ENCODE measurements around the gene RADIL. TPM values are rescaled to one million over a fixed set of nuclear protein-coding genes. Genes with fewer than 3 reads are reported as not detected.

The RADIL gene
- total and polyA plus RNA-seq, 2 of the 13 experiments (the other 11 are each of a cell fraction or from before 2014, with no cell fraction given), result 0.05 to 0.09 TPM

DNA sequence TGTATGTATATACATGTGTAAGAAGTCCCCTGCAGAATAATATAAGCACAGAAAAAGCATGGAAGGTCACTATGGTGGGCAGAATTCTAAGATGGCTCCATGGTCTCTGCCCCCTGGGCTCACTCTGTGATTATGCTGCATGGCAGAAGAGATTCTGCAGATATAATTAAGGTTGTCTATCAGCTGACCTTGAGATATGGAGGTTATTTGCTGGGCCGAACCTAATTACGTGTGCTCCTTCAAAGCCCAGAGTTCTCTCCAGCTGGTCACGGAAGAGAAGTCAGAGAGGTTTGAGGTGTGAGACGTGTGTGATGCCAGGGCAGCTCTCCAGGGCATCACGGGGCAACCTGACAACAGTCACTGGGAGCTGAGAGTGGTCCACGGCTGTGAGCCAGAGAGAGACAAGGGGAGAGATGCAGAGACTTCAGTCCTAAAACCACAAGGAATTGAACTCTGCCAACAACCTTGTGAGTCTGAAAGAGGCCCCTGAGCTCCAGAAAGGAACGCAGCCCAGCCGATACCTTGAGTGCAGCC is 33.2 kb downstream of the RADIL start:
- Histone ChIP-seq H3K79me2 (ENCODE audit: insufficient read depth, low read length) (no peaks in the 10 kb centered on the region), H3K4me1 (ENCODE audit: insufficient read depth, low read length) (no peaks in the 10 kb centered on the region), H3K9me3 (ENCODE audit: low read length) (no peaks in the 10 kb centered on the region), H3K4me2 (ENCODE audit: low read depth, low read length) (no peak overlapping the region), H3K27me3 (ENCODE audit: control insufficient read depth in 1 of 2, insufficient read depth in 2 of 2, low read length in 2 of 2) (peaks cover 0 to 29% of the 10 kb centered on the region in 2 experiments; a peak in 2 of 5 replicates), H3K36me3 (replicated peaks in 1 of 2; ENCODE audit: control insufficient read depth in 1 of 2, insufficient read depth in 2 of 2, low read length in 2 of 2) (no peaks in the 10 kb centered on the region), H2AFZ (ENCODE audit: low read length) (no peak overlapping the region), H3K4me3 (replicated peaks in 1 of 3; ENCODE audit: insufficient read depth in 1 of 3, low read depth in 2 of 3, low read length in 3 of 3) (no peak overlapping the region), H4K20me1 (ENCODE audit: insufficient read depth, low read length) (no peaks in the 10 kb centered on the region), H3K27ac (ENCODE audit: extremely low read length, insufficient read depth, low read length) (no peak overlapping the region), H3K9ac (ENCODE audit: insufficient read depth, low read depth, low read length) (no peak overlapping the region)
- no peak for FAIRE-seq
- intact Hi-C loops (cut with micrococcal nuclease; ENCODE audit: unreplicated experiment), result no loop called here
- WGBS (ENCODE audit: low lambda C conversion rate), result 35% methylated on average over 8 of the region's 8 CpGs
- BruUV-seq (replicated peaks), result no TSS peak
- POLR2A ChIA-PET, result no interaction called here
- DNase-seq (ENCODE audit: low spot score), result no peak
- CTCF ChIA-PET (ENCODE audit: low intra/inter-chr PET ratio, low total read pairs), result interaction anchor here (1.1 kb wide), 1 partner anchor 235 kb away, joined by 3 read pairs; no protein-coding TSS in a partner anchor
- in situ Hi-C loops (cut with HindIII; ENCODE audit: extremely low pct_ligation_motif_present, low pct_unique_long_range_greater_than_20kb), result no loop called here
- ATAC-seq, result no peak
- TF ChIP-seq, protein P1, sequence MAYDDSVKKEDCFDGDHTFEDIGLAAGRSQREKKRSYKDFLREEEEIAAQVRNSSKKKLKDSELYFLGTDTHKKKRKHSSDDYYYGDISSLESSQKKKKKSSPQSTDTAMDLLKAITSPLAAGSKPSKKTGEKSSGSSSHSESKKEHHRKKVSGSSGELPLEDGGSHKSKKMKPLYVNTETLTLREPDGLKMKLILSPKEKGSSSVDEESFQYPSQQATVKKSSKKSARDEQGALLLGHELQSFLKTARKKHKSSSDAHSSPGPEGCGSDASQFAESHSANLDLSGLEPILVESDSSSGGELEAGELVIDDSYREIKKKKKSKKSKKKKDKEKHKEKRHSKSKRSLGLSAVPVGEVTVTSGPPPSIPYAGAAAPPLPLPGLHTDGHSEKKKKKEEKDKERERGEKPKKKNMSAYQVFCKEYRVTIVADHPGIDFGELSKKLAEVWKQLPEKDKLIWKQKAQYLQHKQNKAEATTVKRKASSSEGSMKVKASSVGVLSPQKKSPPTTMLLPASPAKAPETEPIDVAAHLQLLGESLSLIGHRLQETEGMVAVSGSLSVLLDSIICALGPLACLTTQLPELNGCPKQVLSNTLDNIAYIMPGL (CRISPR knock-in tag; IDR thresholded peaks at IDR 0.05; ENCODE audit: borderline replicate concordance in 1 of 2, low read depth in 1 of 2), result no peak
- TF ChIP-seq, protein P2, sequence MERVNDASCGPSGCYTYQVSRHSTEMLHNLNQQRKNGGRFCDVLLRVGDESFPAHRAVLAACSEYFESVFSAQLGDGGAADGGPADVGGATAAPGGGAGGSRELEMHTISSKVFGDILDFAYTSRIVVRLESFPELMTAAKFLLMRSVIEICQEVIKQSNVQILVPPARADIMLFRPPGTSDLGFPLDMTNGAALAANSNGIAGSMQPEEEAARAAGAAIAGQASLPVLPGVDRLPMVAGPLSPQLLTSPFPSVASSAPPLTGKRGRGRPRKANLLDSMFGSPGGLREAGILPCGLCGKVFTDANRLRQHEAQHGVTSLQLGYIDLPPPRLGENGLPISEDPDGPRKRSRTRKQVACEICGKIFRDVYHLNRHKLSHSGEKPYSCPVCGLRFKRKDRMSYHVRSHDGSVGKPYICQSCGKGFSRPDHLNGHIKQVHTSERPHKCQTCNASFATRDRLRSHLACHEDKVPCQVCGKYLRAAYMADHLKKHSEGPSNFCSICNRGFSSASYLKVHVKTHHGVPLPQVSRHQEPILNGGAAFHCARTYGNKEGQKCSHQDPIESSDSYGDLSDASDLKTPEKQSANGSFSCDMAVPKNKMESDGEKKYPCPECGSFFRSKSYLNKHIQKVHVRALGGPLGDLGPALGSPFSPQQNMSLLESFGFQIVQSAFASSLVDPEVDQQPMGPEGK (CRISPR knock-in tag; IDR thresholded peaks at IDR 0.05), result no peak
- TF ChIP-seq ZNF781 (CRISPR knock-in tag; IDR thresholded peaks at IDR 0.05; ENCODE audit: borderline replicate concordance, not compliant biosample characterization) (no peak), ZNF225 (CRISPR knock-in tag; IDR thresholded peaks at IDR 0.05) (no peak), SAFB2 (CRISPR knock-in tag; IDR thresholded peaks at IDR 0.05; ENCODE audit: borderline replicate concordance, low read depth) (no peak), KDM2A (CRISPR knock-in tag; IDR thresholded peaks at IDR 0.05; ENCODE audit: borderline replicate concordance, low read depth) (no peak), LCORL (IDR thresholded peaks at IDR 0.05) (no peak), LCORL (CRISPR knock-in tag; IDR thresholded peaks at IDR 0.05) (no peak), ZBTB3 (CRISPR knock-in tag; IDR thresholded peaks at IDR 0.05; ENCODE audit: borderline replicate concordance, low read depth) (no peak), JUNB (CRISPR knock-in tag; IDR thresholded peaks at IDR 0.05; ENCODE audit: borderline replicate concordance) (no peak), RFX5 (IDR thresholded peaks at IDR 0.05; ENCODE audit: low read depth, low read length) (no peak), ADNP (CRISPR knock-in tag; IDR thresholded peaks at IDR 0.05) (no peak), CBX2 (IDR thresholded peaks at IDR 0.05; ENCODE audit: low read depth, low read length) (no peak), CBX2 (CRISPR knock-in tag; IDR thresholded peaks at IDR 0.05; ENCODE audit: low read depth) (no peak), ZNF605 (CRISPR knock-in tag; IDR thresholded peaks at IDR 0.05) (no peak)
- TF ChIP-seq, protein P3, sequence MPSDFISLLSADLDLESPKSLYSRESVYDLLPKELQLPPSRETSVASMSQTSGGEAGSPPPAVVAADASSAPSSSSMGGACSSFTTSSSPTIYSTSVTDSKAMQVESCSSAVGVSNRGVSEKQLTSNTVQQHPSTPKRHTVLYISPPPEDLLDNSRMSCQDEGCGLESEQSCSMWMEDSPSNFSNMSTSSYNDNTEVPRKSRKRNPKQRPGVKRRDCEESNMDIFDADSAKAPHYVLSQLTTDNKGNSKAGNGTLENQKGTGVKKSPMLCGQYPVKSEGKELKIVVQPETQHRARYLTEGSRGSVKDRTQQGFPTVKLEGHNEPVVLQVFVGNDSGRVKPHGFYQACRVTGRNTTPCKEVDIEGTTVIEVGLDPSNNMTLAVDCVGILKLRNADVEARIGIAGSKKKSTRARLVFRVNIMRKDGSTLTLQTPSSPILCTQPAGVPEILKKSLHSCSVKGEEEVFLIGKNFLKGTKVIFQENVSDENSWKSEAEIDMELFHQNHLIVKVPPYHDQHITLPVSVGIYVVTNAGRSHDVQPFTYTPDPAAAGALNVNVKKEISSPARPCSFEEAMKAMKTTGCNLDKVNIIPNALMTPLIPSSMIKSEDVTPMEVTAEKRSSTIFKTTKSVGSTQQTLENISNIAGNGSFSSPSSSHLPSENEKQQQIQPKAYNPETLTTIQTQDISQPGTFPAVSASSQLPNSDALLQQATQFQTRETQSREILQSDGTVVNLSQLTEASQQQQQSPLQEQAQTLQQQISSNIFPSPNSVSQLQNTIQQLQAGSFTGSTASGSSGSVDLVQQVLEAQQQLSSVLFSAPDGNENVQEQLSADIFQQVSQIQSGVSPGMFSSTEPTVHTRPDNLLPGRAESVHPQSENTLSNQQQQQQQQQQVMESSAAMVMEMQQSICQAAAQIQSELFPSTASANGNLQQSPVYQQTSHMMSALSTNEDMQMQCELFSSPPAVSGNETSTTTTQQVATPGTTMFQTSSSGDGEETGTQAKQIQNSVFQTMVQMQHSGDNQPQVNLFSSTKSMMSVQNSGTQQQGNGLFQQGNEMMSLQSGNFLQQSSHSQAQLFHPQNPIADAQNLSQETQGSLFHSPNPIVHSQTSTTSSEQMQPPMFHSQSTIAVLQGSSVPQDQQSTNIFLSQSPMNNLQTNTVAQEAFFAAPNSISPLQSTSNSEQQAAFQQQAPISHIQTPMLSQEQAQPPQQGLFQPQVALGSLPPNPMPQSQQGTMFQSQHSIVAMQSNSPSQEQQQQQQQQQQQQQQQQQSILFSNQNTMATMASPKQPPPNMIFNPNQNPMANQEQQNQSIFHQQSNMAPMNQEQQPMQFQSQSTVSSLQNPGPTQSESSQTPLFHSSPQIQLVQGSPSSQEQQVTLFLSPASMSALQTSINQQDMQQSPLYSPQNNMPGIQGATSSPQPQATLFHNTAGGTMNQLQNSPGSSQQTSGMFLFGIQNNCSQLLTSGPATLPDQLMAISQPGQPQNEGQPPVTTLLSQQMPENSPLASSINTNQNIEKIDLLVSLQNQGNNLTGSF (CRISPR knock-in tag; IDR thresholded peaks at IDR 0.05), result no peak
